Stimulated activated CD8-positive, alpha-beta memory T cell treated with anti-CD3 and anti-CD28 coated beads, Interleukin-4, amount 100 ng/mL, for 24 hours (primary cell): ENCODE results near the gene PTPRN2.
"Not testable (repeated sequence)": the region's sequence is repeated elsewhere in the genome, so short reads cannot be mapped to it uniquely, and the experiment has no call there.

ENCODE experiments used
- DNase-seq: peaks from one replicate; pipeline ENCODE4 v3.0.0-alpha.2; 2020; ENCODE audit warnings: low read depth

PTPRN2 gene

GRCh38 chr7:158348446-158348845 lies 239.2 kb downstream of the PTPRN2 start:
- DNase-seq: no peak

- DNase-seq: not testable (repeated sequence)
Measured at GRCh38 chr7:158348039-158348438, 239.6 kb downstream of the PTPRN2 start.

- no peak for DNase-seq
Measured at GRCh38 chr7:158345731-158346130, 241.9 kb downstream of the PTPRN2 start.

- DNase-seq: no peak
Measured at GRCh38 chr7:158344706-158345300, 242.8 kb downstream of the PTPRN2 start.

GRCh38 chr7:158343936-158344455 lies 243.6 kb downstream of the PTPRN2 start:
- no peak for DNase-seq

- no peak for DNase-seq
Measured at GRCh38 chr7:158343526-158343925, 244.1 kb downstream of the PTPRN2 start.

- not testable (repeated sequence) for DNase-seq
Measured at GRCh38 chr7:158341097-158341496, 246.5 kb downstream of the PTPRN2 start.

GRCh38 chr7:158336952-158337351 lies 250.7 kb downstream of the PTPRN2 start:
- DNase-seq: not testable (repeated sequence)

- not testable (repeated sequence) for DNase-seq
Measured at GRCh38 chr7:158332516-158332915, 255.1 kb downstream of the PTPRN2 start.

- not testable (repeated sequence) for DNase-seq
Measured at GRCh38 chr7:158331826-158332450, 255.7 kb downstream of the PTPRN2 start.

- DNase-seq: no peak
Measured at GRCh38 chr7:158329686-158330085, 257.9 kb downstream of the PTPRN2 start.

- DNase-seq: no peak
Measured at GRCh38 chr7:158329014-158329610, 258.5 kb downstream of the PTPRN2 start.

GRCh38 chr7:158328376-158329013 lies 259.1 kb downstream of the PTPRN2 start:
- no peak for DNase-seq

GRCh38 chr7:158327571-158328180 lies 259.9 kb downstream of the PTPRN2 start:
- no peak for DNase-seq

GRCh38 chr7:158327012-158327411 lies 260.6 kb downstream of the PTPRN2 start:
- DNase-seq: no peak

GRCh38 chr7:158325530-158326381 lies 261.9 kb downstream of the PTPRN2 start:
- no peak for DNase-seq

- no peak for DNase-seq
Measured at GRCh38 chr7:158324397-158325360, 262.9 kb downstream of the PTPRN2 start.

GRCh38 chr7:158323741-158324396 lies 263.8 kb downstream of the PTPRN2 start:
- DNase-seq: no peak
